ENCODE data around the gene AGAP5.

AGAP5 gene

DNA sequence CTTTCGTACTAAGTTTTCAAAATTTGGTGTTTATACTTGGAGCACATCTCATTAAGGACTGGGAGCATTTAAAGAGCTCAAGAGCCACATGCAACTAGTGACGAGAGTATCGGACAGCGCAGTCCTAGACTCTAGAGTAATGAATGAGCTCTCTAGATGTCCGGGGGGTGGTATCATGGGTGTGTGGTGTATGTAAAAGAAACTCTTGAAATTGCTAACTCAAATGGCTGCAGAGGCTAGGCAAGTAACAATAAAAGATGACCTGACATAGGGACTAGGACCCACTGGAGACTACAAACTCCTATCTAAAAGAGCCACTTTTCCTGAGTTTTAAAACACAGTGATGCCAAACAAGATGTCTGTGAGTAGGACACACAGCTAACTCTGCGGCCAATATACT lies 70.6 kb downstream of the AGAP5 start:
- no peak for DNase-seq (ENCODE audit: extremely low read depth, low read depth)
- H3K4me3 ChIP-seq (replicated peaks; ENCODE audit: low read depth, low read length) = no peak overlapping the region
- TF ChIP-seq, protein P1, sequence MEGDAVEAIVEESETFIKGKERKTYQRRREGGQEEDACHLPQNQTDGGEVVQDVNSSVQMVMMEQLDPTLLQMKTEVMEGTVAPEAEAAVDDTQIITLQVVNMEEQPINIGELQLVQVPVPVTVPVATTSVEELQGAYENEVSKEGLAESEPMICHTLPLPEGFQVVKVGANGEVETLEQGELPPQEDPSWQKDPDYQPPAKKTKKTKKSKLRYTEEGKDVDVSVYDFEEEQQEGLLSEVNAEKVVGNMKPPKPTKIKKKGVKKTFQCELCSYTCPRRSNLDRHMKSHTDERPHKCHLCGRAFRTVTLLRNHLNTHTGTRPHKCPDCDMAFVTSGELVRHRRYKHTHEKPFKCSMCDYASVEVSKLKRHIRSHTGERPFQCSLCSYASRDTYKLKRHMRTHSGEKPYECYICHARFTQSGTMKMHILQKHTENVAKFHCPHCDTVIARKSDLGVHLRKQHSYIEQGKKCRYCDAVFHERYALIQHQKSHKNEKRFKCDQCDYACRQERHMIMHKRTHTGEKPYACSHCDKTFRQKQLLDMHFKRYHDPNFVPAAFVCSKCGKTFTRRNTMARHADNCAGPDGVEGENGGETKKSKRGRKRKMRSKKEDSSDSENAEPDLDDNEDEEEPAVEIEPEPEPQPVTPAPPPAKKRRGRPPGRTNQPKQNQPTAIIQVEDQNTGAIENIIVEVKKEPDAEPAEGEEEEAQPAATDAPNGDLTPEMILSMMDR (IDR thresholded peaks at IDR 0.05; ENCODE audit: low read depth, low read length, missing control alignments) = no peak

DNA sequence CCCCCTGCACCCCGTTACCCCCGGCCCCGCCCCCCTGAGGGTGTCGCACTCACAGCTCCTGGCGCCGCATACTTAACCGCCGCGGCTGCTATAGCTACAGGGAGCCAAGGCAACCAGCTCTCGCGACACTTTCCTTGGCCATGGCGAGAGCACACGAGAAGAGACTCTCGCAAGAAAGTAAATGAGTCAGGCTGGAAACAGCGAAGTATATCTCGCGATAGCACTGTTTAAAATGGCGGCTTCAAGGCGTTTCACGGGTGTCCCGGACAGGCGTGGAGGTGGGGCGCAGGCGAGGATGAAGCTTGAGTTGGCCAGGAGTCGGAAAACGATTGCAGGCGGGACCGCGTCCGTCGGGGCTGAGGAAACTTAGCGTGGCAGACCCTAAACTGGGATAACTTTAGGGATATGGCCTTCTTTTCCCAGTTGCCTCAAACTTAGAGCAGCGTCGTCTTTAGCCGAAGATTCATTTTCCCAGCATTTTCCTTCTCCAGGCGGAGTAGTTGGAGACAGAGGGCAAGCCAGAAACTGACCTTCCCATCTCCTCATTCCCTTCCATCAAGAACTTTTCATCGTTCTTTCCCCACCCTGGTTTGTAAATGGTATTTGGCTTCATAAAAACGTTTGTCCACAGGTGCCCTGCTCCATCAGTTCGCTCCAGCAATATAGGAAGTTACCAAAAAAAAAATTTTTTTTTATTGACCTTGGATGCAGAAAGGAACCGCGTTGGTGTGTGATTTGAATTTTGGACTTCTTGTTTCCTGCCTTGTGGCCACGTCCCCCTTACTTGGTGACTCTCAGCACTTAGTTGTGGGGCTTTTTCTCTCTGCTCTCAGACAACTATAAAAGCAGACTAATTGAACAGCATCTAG lies 71.8 kb downstream of the AGAP5 start:
- peak; percentile 96 for DNase-seq (ENCODE audit: extremely low read depth, low read depth)
- TF ChIP-seq, protein P1 (IDR thresholded peaks at IDR 0.05; ENCODE audit: low read depth, low read length, missing control alignments) = no peak
- peak overlapping the region; percentile 75 for H3K4me3 ChIP-seq (replicated peaks; ENCODE audit: low read depth, low read length)

DNA sequence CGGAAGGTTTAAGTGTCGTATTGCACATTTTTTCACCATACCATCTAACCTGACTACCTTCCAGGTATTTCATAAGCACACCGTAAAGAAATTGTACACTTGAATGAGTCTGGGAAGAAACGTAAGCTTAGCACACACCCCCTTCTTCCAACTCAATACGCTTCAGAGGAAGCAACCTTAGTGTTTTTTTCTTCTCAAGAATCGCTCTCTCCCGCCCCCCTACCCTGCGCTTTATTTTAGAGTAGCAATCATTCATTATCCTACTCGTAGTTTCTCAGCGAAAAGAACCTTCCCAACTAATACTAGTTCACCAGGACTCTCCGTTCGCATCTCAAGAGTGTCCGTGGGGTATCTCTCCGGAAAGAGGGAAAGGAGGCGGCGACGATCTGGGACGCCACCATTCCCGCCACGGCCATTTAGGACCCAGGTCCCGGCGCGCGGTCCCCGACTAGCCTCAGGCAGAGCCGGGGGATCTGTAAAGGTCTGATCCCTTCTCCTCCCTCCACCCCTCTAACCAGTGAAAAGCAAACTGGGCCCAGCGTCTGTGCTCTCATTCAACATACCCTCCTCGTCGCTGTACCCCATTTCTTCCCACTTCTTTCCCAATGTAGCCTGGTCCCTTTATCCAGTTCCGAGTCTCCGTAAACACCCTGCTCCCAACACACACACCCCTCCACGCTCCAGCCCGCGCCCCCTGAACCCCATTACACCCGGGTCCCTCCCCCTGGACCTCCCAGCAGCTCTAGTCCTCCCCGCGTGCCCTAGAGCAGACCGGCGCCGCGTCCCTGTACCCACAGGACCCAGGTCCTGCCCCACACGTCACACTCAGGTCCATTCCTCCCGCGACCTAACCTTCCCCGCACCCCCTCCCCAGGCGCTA lies 72.7 kb downstream of the AGAP5 start:
- TF ChIP-seq, protein P1 (IDR thresholded peaks at IDR 0.05; ENCODE audit: low read depth, low read length, missing control alignments) = no peak
- peak overlapping the region; percentile 75 for H3K4me3 ChIP-seq (replicated peaks; ENCODE audit: low read depth, low read length)
- DNase-seq (ENCODE audit: extremely low read depth, low read depth) = no peak

Data from HFF-Myc (cell line).